ENCODE data around the gene RUNX1. TPM values are rescaled to one million over a fixed set of nuclear protein-coding genes. Genes with fewer than 3 reads are reported as not detected.

Gene RUNX1
- total and polyA plus RNA-seq, 2 donors (not counting 3 experiments of a cell fraction or from before 2014, with no cell fraction given): 4.6 to 17.9 TPM

GRCh38 chr21:34809822-34810221, 239.3 kb downstream of the RUNX1 start:
- Histone ChIP-seq H3K4me2 (ENCODE audit: insufficient read depth, low read length) (no peak overlapping the region), H3K9me1 (replicated peaks; ENCODE audit: control insufficient read depth, extremely low read depth, insufficient read depth, low read length) (no peaks in the 10 kb centered on the region), H3K4me1 (ENCODE audit: control insufficient read depth, extremely low read depth, insufficient read depth, low read length) (peaks cover 37% of the 10 kb centered on the region), H3K27ac (ENCODE audit: insufficient read depth, low read depth, low read length) (no peak overlapping the region), H3K9me3 (replicated peaks; ENCODE audit: control insufficient read depth, insufficient read depth, low read length) (no peaks in the 10 kb centered on the region), H3K9ac (replicated peaks; ENCODE audit: extremely low read depth, insufficient read depth, low read length) (no peak overlapping the region), H2AFZ (ENCODE audit: low read depth, low read length) (no peak overlapping the region), H3K4me3 (replicated peaks in 1 of 3; ENCODE audit: insufficient read depth in 1 of 3, low read depth in 1 of 3, low read length in 3 of 3) (no peak overlapping the region), H3K36me3 (ENCODE audit: control insufficient read depth in 2 of 2, extremely low read depth in 1 of 2, insufficient read depth in 2 of 2, low read length in 2 of 2) (no peaks in the 10 kb centered on the region), H3K27me3 (ENCODE audit: control insufficient read depth in 2 of 2, insufficient read depth in 2 of 2, low read length in 2 of 2) (no peaks in the 10 kb centered on the region), H3K79me2 (ENCODE audit: control insufficient read depth, insufficient read depth, low read length) (peaks cover 29% of the 10 kb centered on the region), H4K20me1 (replicated peaks; ENCODE audit: control insufficient read depth, extremely low read depth, insufficient read depth, low read length) (no peaks in the 10 kb centered on the region)
- BruUV-seq (replicated peaks): no TSS peak
- POLR2A ChIA-PET: no interaction called here
- CTCF ChIA-PET: no interaction called here
- dilution Hi-C loops (cut with MboI; ENCODE audit: extremely low pct_ligation_motif_present, low sequenced_read_pairs) (no loop called here), intact Hi-C loops (cut with micrococcal nuclease) (loop anchor here (5.0 to 10.0 kb wide), 3 partner anchors 237 to 567 kb away; partner anchors contain the start of gene RUNX1)
- DNase-seq (ENCODE audit: low read depth, low spot score): no peak
- TF ChIP-seq POLR2AphosphoS5 (IDR thresholded peaks at IDR 0.05; ENCODE audit: insufficient read depth, low read depth, low read length): no peak
- no peak for TF ChIP-seq EZH2 (IDR thresholded peaks at IDR 0.05; ENCODE audit: borderline replicate concordance, low read depth, low read length, severe bottlenecking)
- FAIRE-seq: no peak

GRCh38 chr21:34808569-34809204, 240.4 kb downstream of the RUNX1 start:
- dilution Hi-C loops (cut with MboI; ENCODE audit: extremely low pct_ligation_motif_present, low sequenced_read_pairs) (no loop called here), intact Hi-C loops (cut with micrococcal nuclease) (loop anchor here (5.0 to 10.0 kb wide), 3 partner anchors 239 to 569 kb away; partner anchors contain the start of gene RUNX1)
- BruUV-seq (replicated peaks): no TSS peak
- no peaks in the 10 kb centered on the region for H4K20me1 ChIP-seq (replicated peaks; ENCODE audit: control insufficient read depth, extremely low read depth, insufficient read depth, low read length)
- FAIRE-seq: no peak
- POLR2A ChIA-PET: interaction anchor here (0.6 to 1.7 kb wide), 2 partner anchors 11 to 78 kb away, joined by 3 to 6 read pairs; no protein-coding TSS in a partner anchor
- TF ChIP-seq CTCF (IDR thresholded peaks at IDR 0.05; ENCODE audit: extremely low read depth in 1 of 2, insufficient read depth in 1 of 2, low read depth in 1 of 2, low read length in 2 of 2): no peak
- no peak for TF ChIP-seq MYC (IDR thresholded peaks at IDR 0.05; ENCODE audit: low read depth, low read length)
- TF ChIP-seq GATA2 (IDR thresholded peaks at IDR 0.05; ENCODE audit: insufficient read depth, insufficient read length, low read depth, low read length): no peak
- no peak for TF ChIP-seq FOS (IDR thresholded peaks at IDR 0.05; ENCODE audit: borderline replicate concordance, insufficient read depth, low read length)
- TF ChIP-seq POLR2A (IDR thresholded peaks at IDR 0.05; ENCODE audit: low read depth, low read length): no peak
- no peak for TF ChIP-seq POLR2AphosphoS5 (IDR thresholded peaks at IDR 0.05; ENCODE audit: insufficient read depth, low read depth, low read length)
- no peak for TF ChIP-seq MAX (IDR thresholded peaks at IDR 0.05; ENCODE audit: insufficient read depth, insufficient read length)
- no peaks in the 10 kb centered on the region for H3K36me3 ChIP-seq (ENCODE audit: control insufficient read depth in 2 of 2, extremely low read depth in 1 of 2, insufficient read depth in 2 of 2, low read length in 2 of 2)
- peaks cover 35% of the 10 kb centered on the region for H3K79me2 ChIP-seq (ENCODE audit: control insufficient read depth, insufficient read depth, low read length)
- H3K27me3 ChIP-seq (ENCODE audit: control insufficient read depth in 2 of 2, insufficient read depth in 2 of 2, low read length in 2 of 2): no peaks in the 10 kb centered on the region
- H3K4me2 ChIP-seq (ENCODE audit: insufficient read depth, low read length): peak overlapping the region; percentile 74
- no peak overlapping the region for H3K4me3 ChIP-seq (replicated peaks in 1 of 3; ENCODE audit: insufficient read depth in 1 of 3, low read depth in 1 of 3, low read length in 3 of 3)
- peak overlapping the region; percentile 91 for H3K9ac ChIP-seq (replicated peaks; ENCODE audit: extremely low read depth, insufficient read depth, low read length)
- no peak overlapping the region for H2AFZ ChIP-seq (ENCODE audit: low read depth, low read length)
- no peaks in the 10 kb centered on the region for H3K9me1 ChIP-seq (replicated peaks; ENCODE audit: control insufficient read depth, extremely low read depth, insufficient read depth, low read length)
- H3K9me3 ChIP-seq (replicated peaks; ENCODE audit: control insufficient read depth, insufficient read depth, low read length): no peaks in the 10 kb centered on the region
- H3K4me1 ChIP-seq (ENCODE audit: control insufficient read depth, extremely low read depth, insufficient read depth, low read length): peaks cover 37% of the 10 kb centered on the region
- peak; percentile 27 for DNase-seq (ENCODE audit: low read depth, low spot score)
- CTCF ChIA-PET: interaction anchor here (0.9 to 1.7 kb wide), 7 partner anchors 11 to 77 kb away, joined by 3 to 15 read pairs (median 4); no protein-coding TSS in a partner anchor
- peak overlapping the region; percentile 100 for H3K27ac ChIP-seq (ENCODE audit: insufficient read depth, low read depth, low read length)

All from endothelial cell of umbilical vein (primary cell).